ENCODE results near the gene MBTPS1.

DNA sequence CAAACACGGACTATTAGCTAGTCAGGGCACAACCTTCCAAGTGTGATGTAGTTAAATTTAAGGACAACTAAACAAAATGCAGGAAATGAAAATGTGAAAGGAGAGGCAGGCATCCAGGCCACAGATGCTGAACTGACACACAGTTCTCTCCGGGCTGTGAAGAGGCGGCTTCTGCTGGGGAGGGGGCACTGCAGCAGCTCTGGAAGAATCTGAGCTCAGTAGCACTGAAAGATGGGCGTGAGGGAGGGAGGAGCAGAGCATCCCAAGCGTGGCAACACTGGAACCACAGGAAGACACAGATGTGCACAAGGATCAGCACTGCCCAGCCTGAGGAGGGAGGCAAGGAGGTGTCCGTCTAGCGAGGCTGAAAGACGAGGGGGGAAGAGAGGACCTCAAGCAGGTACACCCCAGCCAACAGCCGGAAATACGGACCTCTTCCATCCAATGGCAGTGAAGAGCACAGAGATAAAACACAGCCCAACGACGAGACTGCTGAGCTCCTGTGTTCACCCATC lies 11.4 kb downstream of the MBTPS1 start:
- TF ChIP-seq, protein P1, sequence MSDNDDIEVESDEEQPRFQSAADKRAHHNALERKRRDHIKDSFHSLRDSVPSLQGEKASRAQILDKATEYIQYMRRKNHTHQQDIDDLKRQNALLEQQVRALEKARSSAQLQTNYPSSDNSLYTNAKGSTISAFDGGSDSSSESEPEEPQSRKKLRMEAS (IDR thresholded peaks at IDR 0.05; ENCODE audit: low read depth, low read length), result no peak
- TF ChIP-seq MYC (IDR thresholded peaks at IDR 0.05; ENCODE audit: low read depth, low read length) (no peak), POLR2A (IDR thresholded peaks at IDR 0.05; ENCODE audit: extremely low read depth, insufficient read length) (no peak)
- TF ChIP-seq, protein P2, sequence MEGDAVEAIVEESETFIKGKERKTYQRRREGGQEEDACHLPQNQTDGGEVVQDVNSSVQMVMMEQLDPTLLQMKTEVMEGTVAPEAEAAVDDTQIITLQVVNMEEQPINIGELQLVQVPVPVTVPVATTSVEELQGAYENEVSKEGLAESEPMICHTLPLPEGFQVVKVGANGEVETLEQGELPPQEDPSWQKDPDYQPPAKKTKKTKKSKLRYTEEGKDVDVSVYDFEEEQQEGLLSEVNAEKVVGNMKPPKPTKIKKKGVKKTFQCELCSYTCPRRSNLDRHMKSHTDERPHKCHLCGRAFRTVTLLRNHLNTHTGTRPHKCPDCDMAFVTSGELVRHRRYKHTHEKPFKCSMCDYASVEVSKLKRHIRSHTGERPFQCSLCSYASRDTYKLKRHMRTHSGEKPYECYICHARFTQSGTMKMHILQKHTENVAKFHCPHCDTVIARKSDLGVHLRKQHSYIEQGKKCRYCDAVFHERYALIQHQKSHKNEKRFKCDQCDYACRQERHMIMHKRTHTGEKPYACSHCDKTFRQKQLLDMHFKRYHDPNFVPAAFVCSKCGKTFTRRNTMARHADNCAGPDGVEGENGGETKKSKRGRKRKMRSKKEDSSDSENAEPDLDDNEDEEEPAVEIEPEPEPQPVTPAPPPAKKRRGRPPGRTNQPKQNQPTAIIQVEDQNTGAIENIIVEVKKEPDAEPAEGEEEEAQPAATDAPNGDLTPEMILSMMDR (IDR thresholded peaks at IDR 0.05; ENCODE audit: low read depth, low read length), result no peak
